NCI-H526 (cell line): ENCODE data around the gene SHISA7.

Experiments
- DNase-seq, 2 experiments: peaks; one replicate each; lab custom pipeline; 2025; lab: John Stamatoyannopoulos, UW

Gene SHISA7

GRCh38 chr19:55482156-55482961 lies 39.3 kb upstream of the SHISA7 start:
- DNase-seq: no peak

GRCh38 chr19:55481794-55482155 lies 38.7 kb upstream of the SHISA7 start:
- no peak for DNase-seq

GRCh38 chr19:55481148-55481793 lies 38.2 kb upstream of the SHISA7 start:
- no peak for DNase-seq

- DNase-seq: no peak
These were observed 36.5 kb upstream of the SHISA7 start for GRCh38 chr19:55479451-55480230.

- no peak for DNase-seq
These were observed 35.9 kb upstream of the SHISA7 start for GRCh38 chr19:55479045-55479444.

GRCh38 chr19:55478364-55478763 lies 35.3 kb upstream of the SHISA7 start:
- DNase-seq: no peak

- DNase-seq: no peak
These were observed 34.8 kb upstream of the SHISA7 start for GRCh38 chr19:55477905-55478304.

GRCh38 chr19:55476100-55476775 lies 33.1 kb upstream of the SHISA7 start, which contains the start of gene ZNF628:
Gene ZNF628 (plus strand): TSS chr19:55476617. CDS start chr19:55479911, 3,294 bp downstream.
- DNase-seq: peak; percentile 97 to 100

- no peak for DNase-seq
These were observed 31.5 kb upstream of the SHISA7 start for GRCh38 chr19:55474269-55475265.

- DNase-seq: no peak
These were observed 30.3 kb upstream of the SHISA7 start for GRCh38 chr19:55473225-55474012.

GRCh38 chr19:55472463-55472862 lies 29.4 kb upstream of the SHISA7 start:
- no peak for DNase-seq

GRCh38 chr19:55471266-55471665 lies 28.2 kb upstream of the SHISA7 start:
- no peak for DNase-seq

- DNase-seq: no peak
These were observed 24.9 kb upstream of the SHISA7 start for GRCh38 chr19:55468054-55468393.

- peak in 1 of 2 experiments; percentile 55 for DNase-seq
These were observed 24.3 kb upstream of the SHISA7 start for GRCh38 chr19:55467236-55468053.

- no peak for DNase-seq
These were observed 23.1 kb upstream of the SHISA7 start for GRCh38 chr19:55466241-55466614.

GRCh38 chr19:55465460-55466240 lies 22.6 kb upstream of the SHISA7 start:
- DNase-seq: no peak

- DNase-seq: no peak
These were observed 21.6 kb upstream of the SHISA7 start, which contains the start of gene C19orf85 for GRCh38 chr19:55464662-55465054. Gene C19orf85 (minus strand): TSS chr19:55464751. CDS start chr19:55464554, 197 bp downstream.

- DNase-seq: no peak
These were observed 21.1 kb upstream of the SHISA7 start for GRCh38 chr19:55464039-55464661.
